HCT116 (cell line): ENCODE measurements around the gene CRMP1. TPM values are rescaled to one million over a fixed set of nuclear protein-coding genes. Genes with fewer than 3 reads are reported as not detected.

Experiments used
- ATAC-seq: fragments of 200-7000 bp; cut with Tn5 transposase; 2 replicates; pipeline ENCODE4 v1.9.1; 2020; ENCODE audit warnings: mild to moderate bottlenecking, moderate library complexity
- BruUV-seq: library from RNA; stranded (reverse); fragments of 400-500 nt; replicated peaks from 2 replicates; lab custom pipeline; 2021; lab: Mats Ljungman, UMichigan
- CTCF ChIA-PET: fragments of 300-600 bp; sonication (Branson Sonifier 250); formaldehyde crosslinking; loops from one replicate; lab custom pipeline; 2021; ENCODE audit warnings: antibody characterized with exemption; lab: Charles Lee
- POLR2A ChIA-PET: fragments of 300-600, 350-600 bp; sonication (Branson Sonifier 250); formaldehyde crosslinking; loops from one replicate; lab custom pipeline; 2021; ENCODE audit warnings: antibody characterized with exemption; lab: Charles Lee
- RAD21 ChIA-PET, 2 experiments: fragments of 300-600 bp; sonication (Branson Sonifier 250); formaldehyde crosslinking; loops; one replicate each; lab custom pipeline; 2023; ENCODE audit warnings: low total read pairs in 2 of 2; ENCODE audit not compliant: uncharacterized antibody in 2 of 2, unreplicated experiment in 2 of 2, low non-redundant PET in 1 of 2; lab: Charles Lee
- DNase-seq: peaks from one replicate; pipeline ENCODE4 v3.0.0-alpha.2; 2010; ENCODE audit warnings: low read depth, low spot score
- H2AFZ ChIP-seq: fragments of 200-600 bp; shearing (Covaris generic), sonication (generic); 2 replicates; pipeline ENCODE4 v1.6.1; 2017; ENCODE audit warnings: low read depth, mixed run types, mixed read lengths, antibody characterized with exemption, low read length; ENCODE audit not compliant: poor library complexity, severe bottlenecking
- H3K27ac ChIP-seq: 2 replicates; pipeline ENCODE4 v1.5.1; 2012; ENCODE audit warnings: low read depth, low read length
- H3K27me3 ChIP-seq: fragments of 200-600 bp; sonication (generic); 2 replicates; pipeline ENCODE4 v1.6.1; 2016; ENCODE audit warnings: mixed run types, low read length, mixed read lengths; ENCODE audit not compliant: insufficient read depth
- H3K36me3 ChIP-seq, 2 experiments: fragments of 200-500 bp in 1 of 2; fragments of 200-600 bp in 1 of 2; sonication (Bioruptor generic) in 1 of 2; sonication (generic) in 1 of 2; 2 replicates each; pipeline versions ENCODE4 v1.5.1 to v1.6.1; 2014 to 2016; ENCODE audit warnings: low read length in 2 of 2, inconsistent platforms in 1 of 2, mixed read lengths in 1 of 2, mixed run types in 1 of 2; ENCODE audit not compliant: insufficient read depth in 2 of 2, control insufficient read depth in 1 of 2
- H3K4me1 ChIP-seq, 2 experiments: fragments of 200-600 bp in 1 of 2; sonication (generic) in 1 of 2; 2 replicates each; pipeline versions ENCODE4 v1.5.1 to v1.6.1; 2012 to 2017; ENCODE audit warnings: low read length in 2 of 2, inconsistent platforms in 1 of 2, mild to moderate bottlenecking in 1 of 2, mixed read lengths in 1 of 2, mixed run types in 1 of 2, moderate library complexity in 1 of 2; ENCODE audit not compliant: insufficient read depth in 2 of 2, control insufficient read depth in 1 of 2
- H3K4me2 ChIP-seq: fragments of 200-600 bp; sonication (generic); 2 replicates; pipeline ENCODE4 v1.6.1; 2017; ENCODE audit warnings: mixed run types, low read length, mixed read lengths
- H3K4me3 ChIP-seq, 2 experiments: fragments of 200-600 bp in 1 of 2; sonication (generic) in 1 of 2; replicated peaks in 1 of 2; 2 replicates each; pipeline ENCODE4 v1.5.1; 2011 to 2016; ENCODE audit warnings: low read length in 2 of 2, control low read depth in 1 of 2, low read depth in 1 of 2, mild to moderate bottlenecking in 1 of 2, mixed read lengths in 1 of 2, mixed run types in 1 of 2
- H3K79me2 ChIP-seq: fragments of 200-600 bp; sonication (generic); 2 replicates; pipeline ENCODE4 v1.6.1; 2017; ENCODE audit warnings: mild to moderate bottlenecking, mixed run types, low read length, moderate library complexity, mixed read lengths; ENCODE audit not compliant: insufficient read depth
- H3K9ac ChIP-seq: fragments of 200-600 bp; sonication (generic); 2 replicates; pipeline ENCODE4 v1.6.1; 2016; ENCODE audit warnings: low read length, mixed read lengths
- H3K9me2 ChIP-seq: fragments of 200-600 bp; sonication (generic), shearing (Covaris generic); 2 replicates; pipeline ENCODE4 v1.6.1; 2017; ENCODE audit warnings: mixed run types, mild to moderate bottlenecking, moderate library complexity; ENCODE audit not compliant: insufficient read depth
- H3K9me3 ChIP-seq, 2 experiments: fragments of 200-500 bp in 1 of 2; fragments of 200-600 bp in 1 of 2; sonication (Bioruptor generic) in 1 of 2; sonication (generic) in 1 of 2; 2 replicates each; pipeline ENCODE4 v1.6.1; 2014 to 2017; ENCODE audit warnings: low read length in 2 of 2, mixed read lengths in 2 of 2, inconsistent platforms in 1 of 2, low read depth in 1 of 2, mild to moderate bottlenecking in 1 of 2, mixed run types in 1 of 2, moderate library complexity in 1 of 2; ENCODE audit not compliant: control insufficient read depth in 1 of 2, insufficient read depth in 1 of 2
- H4K20me1 ChIP-seq: fragments of 200-600 bp; sonication (generic), shearing (Covaris generic); 2 replicates; pipeline ENCODE4 v1.6.1; 2017; ENCODE audit warnings: mixed run types, mild to moderate bottlenecking, moderate library complexity; ENCODE audit not compliant: insufficient read depth
- CBX3 ChIP-seq: IDR thresholded peaks from 2 replicates; pipeline ENCODE4 v1.6.1; 2012; ENCODE audit warnings: low read depth
- CEBPB ChIP-seq: IDR thresholded peaks from 2 replicates; pipeline ENCODE4 v1.6.1; 2012; ENCODE audit warnings: low read depth
- CTCF ChIP-seq, 3 experiments: fragments of 200-600 bp in 1 of 3; sonication (generic) in 1 of 3; IDR thresholded peaks in 2 of 3; conservative IDR thresholded peaks in 1 of 3; 2 replicates each; pipeline ENCODE4 v1.5.1; 2012 to 2017; ENCODE audit warnings: low read depth in 2 of 3, low read length in 2 of 3, antibody characterized with exemption in 1 of 3, borderline replicate concordance in 1 of 3, control low read depth in 1 of 3, mild to moderate bottlenecking in 1 of 3, mixed read lengths in 1 of 3, mixed run types in 1 of 3, moderate library complexity in 1 of 3; ENCODE audit not compliant: insufficient read depth in 1 of 3
- ELF1 ChIP-seq: IDR thresholded peaks from 2 replicates; pipeline ENCODE4 v1.6.1; 2012; ENCODE audit warnings: low read depth, borderline replicate concordance
- EZH2phosphoT487 ChIP-seq: fragments of 200-600 bp; IDR thresholded peaks from 2 replicates; pipeline ENCODE4 v1.6.1; 2018; ENCODE audit warnings: antibody characterized with exemption, borderline replicate concordance
- JUND ChIP-seq: IDR thresholded peaks from 2 replicates; pipeline ENCODE4 v1.6.1; 2012
- POLR2A ChIP-seq: IDR thresholded peaks from 2 replicates; pipeline ENCODE4 v1.7.0; 2011; ENCODE audit warnings: borderline replicate concordance; ENCODE audit not compliant: insufficient read depth, insufficient read length; ENCODE audit errors: extremely low read depth
- POLR2AphosphoS5 ChIP-seq: IDR thresholded peaks from 2 replicates; pipeline ENCODE4 v1.6.1; 2011; ENCODE audit warnings: mild to moderate bottlenecking, low read depth, low read length, moderate library complexity
- SP1 ChIP-seq: IDR thresholded peaks from 2 replicates; pipeline ENCODE4 v1.6.1; 2012; ENCODE audit warnings: low read depth
- SRF ChIP-seq: IDR thresholded peaks from 2 replicates; pipeline ENCODE4 v1.6.1; 2012; ENCODE audit warnings: low read depth
- ZFX ChIP-seq: fragments of 450-650 bp; IDR thresholded peaks from 2 replicates; pipeline ENCODE4 v1.6.1; 2017
- ZNF274 ChIP-seq: fragments of 200-500 bp; sonication (Bioruptor generic); IDR thresholded peaks from 2 replicates; pipeline ENCODE4 v1.6.1; 2014; ENCODE audit warnings: mild to moderate bottlenecking, low read depth, low read length, inconsistent platforms
- intact Hi-C: fragments of 100-400 bp; cut with micrococcal nuclease; formaldehyde crosslinking; loops from 2 replicates; pipeline ENCODE4 v1.10.0; 2022
- total RNA-seq: library from RNA; stranded (reverse); gene quantifications from one replicate; pipeline ENCODE4 v1.2.1, GENCODE V29; 2021; ENCODE audit not compliant: unreplicated experiment
- TF ChIP-seq, protein P1 (sequence below): IDR thresholded peaks from 2 replicates; pipeline ENCODE4 v1.6.1; 2012
- TF ChIP-seq, protein P2 (sequence below): IDR thresholded peaks from 2 replicates; pipeline ENCODE4 v1.6.1; 2012; ENCODE audit warnings: low read depth

The CRMP1 gene
- total RNA-seq, 1 experiment from 2014 or later = not detected

DNA sequence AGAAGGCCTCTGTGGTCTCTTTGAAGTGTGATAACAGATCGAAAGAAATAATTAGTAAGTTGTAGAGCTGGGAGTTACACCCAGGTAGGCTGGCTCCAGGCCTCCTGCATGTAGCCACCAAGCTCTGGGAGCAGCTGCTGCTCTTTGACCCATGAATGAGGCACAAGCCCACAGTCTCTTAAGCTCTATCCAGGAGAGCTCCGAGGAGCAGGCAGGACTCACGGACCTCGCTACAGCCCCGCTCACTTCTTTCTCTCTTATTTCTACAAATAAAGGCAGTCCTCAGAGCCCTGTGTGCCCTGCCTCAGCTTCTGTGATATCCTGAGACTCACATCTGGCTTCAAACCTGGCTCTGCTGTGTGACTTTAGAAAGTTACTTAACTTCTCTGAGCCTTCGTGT is 95.0 kb downstream of the CRMP1 start:
- CTCF ChIA-PET = no interaction called here
- ATAC-seq = no peak
- intact Hi-C loops = no loop called here

DNA sequence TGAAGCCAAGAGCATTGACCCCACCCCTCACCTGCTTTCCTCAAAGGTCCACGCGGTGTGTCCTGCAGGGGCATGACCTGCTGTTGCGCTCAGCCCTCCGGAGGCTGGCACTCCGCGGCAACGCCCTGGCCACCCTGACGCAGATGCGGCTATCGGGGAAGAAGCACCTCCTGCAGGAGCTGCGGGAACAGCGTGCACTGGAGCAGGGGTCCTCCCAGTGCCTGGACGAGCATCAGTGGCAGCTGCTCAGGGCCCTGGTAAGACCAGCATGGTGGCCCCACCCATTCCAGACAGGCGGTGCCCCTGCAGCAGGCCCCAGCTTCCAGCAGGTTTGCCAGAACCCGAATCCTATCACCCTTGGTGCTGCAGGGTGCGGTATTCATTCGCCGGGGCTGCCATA is 95.9 kb downstream of the CRMP1 start:
- Histone ChIP-seq H3K9me2 (no peaks in the 10 kb centered on the region), H3K27me3 (peaks cover 8% of the 10 kb centered on the region; the same call in 1 of the 2 replicates), H2AFZ (no peak overlapping the region), H4K20me1 (no peaks in the 10 kb centered on the region), H3K4me2 (no peak overlapping the region), H3K9me3 (no peaks in the 10 kb centered on the region), H3K79me2 (no peaks in the 10 kb centered on the region), H3K4me3 (no peak overlapping the region), H3K4me1 (no peaks in the 10 kb centered on the region), H3K36me3 (no peaks in the 10 kb centered on the region), H3K9ac (no peak overlapping the region), H3K27ac (no peak overlapping the region)
- intact Hi-C loops = no loop called here
- BruUV-seq = no TSS peak
- POLR2A ChIA-PET = no interaction called here
- no peak for ATAC-seq
- TF ChIP-seq CEBPB (no peak), SRF (no peak), POLR2AphosphoS5 (no peak), ZNF274 (no peak), CBX3 (no peak), ZFX (no peak), ELF1 (no peak), POLR2A (no peak), CTCF (IDR thresholded peaks at IDR 0.05 in 2 of 3, conservative IDR thresholded peaks at IDR 0.05 in 1 of 3; ENCODE audit: borderline replicate concordance in 1 of 3, insufficient read depth in 1 of 3, low read depth in 2 of 3, low read length in 2 of 3) (no peak), EZH2phosphoT487 (no peak)
- TF ChIP-seq, protein P1, sequence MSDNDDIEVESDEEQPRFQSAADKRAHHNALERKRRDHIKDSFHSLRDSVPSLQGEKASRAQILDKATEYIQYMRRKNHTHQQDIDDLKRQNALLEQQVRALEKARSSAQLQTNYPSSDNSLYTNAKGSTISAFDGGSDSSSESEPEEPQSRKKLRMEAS = no peak
- CTCF ChIA-PET = no interaction called here
- DNase-seq = no peak
- RAD21 ChIA-PET = no interaction called here

More for the DNA sequence above, 95.0 kb downstream of the CRMP1 start:
- H3K27ac ChIP-seq = no peak overlapping the region
- H3K79me2 ChIP-seq = no peaks in the 10 kb centered on the region
- no peak for DNase-seq
- no peaks in the 10 kb centered on the region for H3K4me1 ChIP-seq
- no peaks in the 10 kb centered on the region for H3K9me2 ChIP-seq
- no peak overlapping the region for H3K4me2 ChIP-seq
- ChIA-PET POLR2A (no interaction called here), RAD21 (no interaction called here)
- H3K27me3 ChIP-seq = peaks cover 3% of the 10 kb centered on the region; the same call in 1 of the 2 replicates
- no peak overlapping the region for H3K9ac ChIP-seq
- H3K9me3 ChIP-seq = no peaks in the 10 kb centered on the region
- H3K4me3 ChIP-seq = no peak overlapping the region
- H2AFZ ChIP-seq = no peak overlapping the region
- no peaks in the 10 kb centered on the region for H3K36me3 ChIP-seq
- no peaks in the 10 kb centered on the region for H4K20me1 ChIP-seq
- no TSS peak for BruUV-seq
- no peak for TF ChIP-seq JUND
- TF ChIP-seq, protein P1 = no peak
- TF ChIP-seq, protein P2, sequence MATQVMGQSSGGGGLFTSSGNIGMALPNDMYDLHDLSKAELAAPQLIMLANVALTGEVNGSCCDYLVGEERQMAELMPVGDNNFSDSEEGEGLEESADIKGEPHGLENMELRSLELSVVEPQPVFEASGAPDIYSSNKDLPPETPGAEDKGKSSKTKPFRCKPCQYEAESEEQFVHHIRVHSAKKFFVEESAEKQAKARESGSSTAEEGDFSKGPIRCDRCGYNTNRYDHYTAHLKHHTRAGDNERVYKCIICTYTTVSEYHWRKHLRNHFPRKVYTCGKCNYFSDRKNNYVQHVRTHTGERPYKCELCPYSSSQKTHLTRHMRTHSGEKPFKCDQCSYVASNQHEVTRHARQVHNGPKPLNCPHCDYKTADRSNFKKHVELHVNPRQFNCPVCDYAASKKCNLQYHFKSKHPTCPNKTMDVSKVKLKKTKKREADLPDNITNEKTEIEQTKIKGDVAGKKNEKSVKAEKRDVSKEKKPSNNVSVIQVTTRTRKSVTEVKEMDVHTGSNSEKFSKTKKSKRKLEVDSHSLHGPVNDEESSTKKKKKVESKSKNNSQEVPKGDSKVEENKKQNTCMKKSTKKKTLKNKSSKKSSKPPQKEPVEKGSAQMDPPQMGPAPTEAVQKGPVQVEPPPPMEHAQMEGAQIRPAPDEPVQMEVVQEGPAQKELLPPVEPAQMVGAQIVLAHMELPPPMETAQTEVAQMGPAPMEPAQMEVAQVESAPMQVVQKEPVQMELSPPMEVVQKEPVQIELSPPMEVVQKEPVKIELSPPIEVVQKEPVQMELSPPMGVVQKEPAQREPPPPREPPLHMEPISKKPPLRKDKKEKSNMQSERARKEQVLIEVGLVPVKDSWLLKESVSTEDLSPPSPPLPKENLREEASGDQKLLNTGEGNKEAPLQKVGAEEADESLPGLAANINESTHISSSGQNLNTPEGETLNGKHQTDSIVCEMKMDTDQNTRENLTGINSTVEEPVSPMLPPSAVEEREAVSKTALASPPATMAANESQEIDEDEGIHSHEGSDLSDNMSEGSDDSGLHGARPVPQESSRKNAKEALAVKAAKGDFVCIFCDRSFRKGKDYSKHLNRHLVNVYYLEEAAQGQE = no peak
- TF ChIP-seq SP1 = no peak
- TF ChIP-seq, all 23 proteins: peak for 0
